HL-60 (cell line): ENCODE results near the gene MYL2.
A peak's percentile ranks its signal among the peaks of the same experiment; 100 is the strongest.

Source experiments
- DNase-seq, 2 experiments: peaks; one replicate each; pipeline ENCODE4 v3.0.0-alpha.2; 2010 to 2020; ENCODE audit warnings: low read depth in 1 of 2, low spot score in 1 of 2
- H3K27ac ChIP-seq: fragments of 250-450 bp; sonication (Bioruptor Pico); replicated peaks from 2 replicates; pipeline ENCODE4 v1.5.1; 2020; ENCODE audit warnings: mild to moderate bottlenecking, moderate library complexity
- H3K27me3 ChIP-seq: fragments of 250-450 bp; sonication (Bioruptor Pico); 2 replicates; pipeline ENCODE4 v1.5.1; 2021; ENCODE audit warnings: mild to moderate bottlenecking, moderate library complexity; ENCODE audit not compliant: insufficient read depth, poor library complexity, severe bottlenecking
- H3K4me3 ChIP-seq: replicated peaks from 2 replicates; pipeline ENCODE4 v1.5.1; 2011; ENCODE audit warnings: mild to moderate bottlenecking, control low read depth, low read length; ENCODE audit not compliant: insufficient read depth
- CTCF ChIP-seq: IDR thresholded peaks from one replicate; pipeline ENCODE4 v1.5.1; 2011; ENCODE audit warnings: low read length, control low read depth, inconsistent platforms; ENCODE audit not compliant: insufficient read depth
- GABPA ChIP-seq: IDR thresholded peaks from 2 replicates; pipeline ENCODE4 v1.6.1; 2012; ENCODE audit warnings: low read depth
- POLR2AphosphoS5 ChIP-seq: IDR thresholded peaks from 2 replicates; pipeline ENCODE4 v1.6.1; 2012; ENCODE audit warnings: low read depth
- REST ChIP-seq: IDR thresholded peaks from 2 replicates; pipeline ENCODE4 v1.6.1; 2012; ENCODE audit warnings: low read depth; ENCODE audit not compliant: insufficient replicate concordance
- SPI1 ChIP-seq: IDR thresholded peaks from 2 replicates; pipeline ENCODE4 v1.6.1; 2012; ENCODE audit warnings: low read depth, mild to moderate bottlenecking, borderline replicate concordance

Gene MYL2

GRCh38 chr12:110906985-110907384 lies 13.4 kb downstream of the MYL2 start:
- Histone ChIP-seq H3K4me3 (no peak overlapping the region), H3K27ac (no peak overlapping the region), H3K27me3 (no peaks in the 10 kb centered on the region)
- DNase-seq = no peak
- no peak for TF ChIP-seq POLR2AphosphoS5
- no peak for TF ChIP-seq SPI1
- no peak for TF ChIP-seq REST
- no peak for TF ChIP-seq GABPA
- no peak for TF ChIP-seq CTCF

- DNase-seq = no peak
- Histone ChIP-seq H3K27me3 (no peaks in the 10 kb centered on the region), H3K4me3 (no peak overlapping the region), H3K27ac (no peak overlapping the region)
- TF ChIP-seq GABPA (no peak), POLR2AphosphoS5 (no peak), SPI1 (no peak), CTCF (no peak), REST (no peak)
Measured at GRCh38 chr12:110906516-110906915, 13.9 kb downstream of the MYL2 start.

- no peak for TF ChIP-seq POLR2AphosphoS5
- no peak for TF ChIP-seq CTCF
- TF ChIP-seq GABPA = no peak
- TF ChIP-seq SPI1 = no peak
- TF ChIP-seq REST = no peak
- no peaks in the 10 kb centered on the region for H3K27me3 ChIP-seq
- H3K27ac ChIP-seq = no peak overlapping the region
- no peak overlapping the region for H3K4me3 ChIP-seq
- DNase-seq = peak; percentile 5 to 65
Measured at GRCh38 chr12:110906083-110906482, 14.3 kb downstream of the MYL2 start.
